Middle frontal gyrus (tissue), 1 donor: ENCODE results near the gene CACNA2D3.

Source experiments
- DNase-seq: peaks from one replicate; pipeline ENCODE4 v3.0.0-alpha.2; 2015; ENCODE audit warnings: low spot score; ENCODE audit errors: extremely low spot score

Gene CACNA2D3

DNA sequence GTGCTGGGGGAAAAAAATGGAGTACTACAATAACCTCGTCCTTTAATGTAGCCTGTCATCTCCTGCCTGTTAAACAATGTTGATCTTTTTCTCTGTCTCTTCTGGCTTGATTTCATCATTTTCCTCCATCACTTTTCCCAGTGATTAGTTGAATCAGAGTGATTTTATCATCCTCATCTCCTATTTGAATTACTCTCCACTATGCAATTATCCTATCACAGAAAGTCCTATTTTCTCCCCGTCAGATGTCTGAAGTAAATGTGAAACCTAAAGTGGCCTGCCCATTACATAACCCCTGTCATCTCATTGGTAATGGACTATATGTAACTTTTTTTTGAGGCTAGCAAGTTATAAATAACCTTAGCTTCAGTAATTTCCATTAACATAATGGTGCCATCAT, 201.8 kb downstream of the CACNA2D3 start:
- no peak for DNase-seq

DNA sequence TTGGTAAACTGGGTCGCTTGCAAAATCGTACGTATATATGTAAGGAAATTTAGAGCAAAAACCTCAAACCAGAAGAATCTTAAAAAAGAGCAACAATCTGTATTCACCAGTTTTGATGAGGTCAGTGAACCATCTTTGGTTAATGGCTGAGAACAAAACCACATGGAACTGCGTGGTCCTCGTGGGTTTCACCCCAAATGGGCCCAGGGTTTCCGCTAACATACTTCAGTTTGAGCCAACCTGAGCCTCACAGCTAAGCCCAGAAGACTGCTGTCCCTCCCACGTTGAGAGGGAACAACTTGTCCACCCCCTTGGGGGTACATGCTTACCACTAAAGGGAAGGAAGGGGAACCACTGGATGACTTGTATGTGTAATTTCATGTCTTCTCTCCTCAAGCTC, 204.6 kb downstream of the CACNA2D3 start:
- no peak for DNase-seq

DNA sequence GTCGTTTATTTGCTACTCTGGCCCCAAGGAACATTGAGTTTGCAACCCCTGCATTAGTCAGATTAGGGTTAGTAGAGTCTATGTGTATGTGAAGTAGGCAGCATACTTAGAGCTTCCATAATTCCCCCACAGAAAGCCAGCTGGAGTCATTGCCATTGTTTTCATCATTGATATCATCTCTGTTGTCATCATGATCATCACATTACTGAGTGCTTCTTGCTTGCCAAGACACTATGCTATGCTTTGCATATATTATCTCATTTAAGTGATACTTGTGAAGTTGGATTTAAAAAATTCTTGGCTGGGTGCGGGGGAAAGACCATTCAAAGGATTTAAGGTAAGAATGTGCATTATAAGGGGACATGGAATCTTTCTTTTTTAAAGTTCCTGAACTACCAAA, 209.0 kb downstream of the CACNA2D3 start:
- no peak for DNase-seq

DNA sequence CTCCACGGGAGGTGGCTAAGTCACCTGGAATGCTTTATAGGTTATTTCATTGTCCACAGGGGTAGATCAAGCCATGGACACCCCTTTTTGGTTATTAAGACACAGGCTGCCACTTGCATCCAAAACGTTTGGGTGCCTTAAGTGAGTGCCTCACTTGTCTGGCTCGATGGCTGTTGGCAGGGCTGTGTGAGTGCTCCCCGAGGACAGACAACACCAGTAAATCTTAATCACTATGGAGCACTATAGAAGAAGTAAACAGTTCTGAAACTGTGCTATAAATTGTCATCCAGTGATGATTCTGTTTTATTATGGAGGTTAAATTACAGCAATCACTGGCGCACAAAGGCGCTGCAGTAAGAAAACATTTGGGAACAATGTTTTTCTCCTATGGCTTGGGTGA, 215.5 kb downstream of the CACNA2D3 start:
- DNase-seq = no peak

DNA sequence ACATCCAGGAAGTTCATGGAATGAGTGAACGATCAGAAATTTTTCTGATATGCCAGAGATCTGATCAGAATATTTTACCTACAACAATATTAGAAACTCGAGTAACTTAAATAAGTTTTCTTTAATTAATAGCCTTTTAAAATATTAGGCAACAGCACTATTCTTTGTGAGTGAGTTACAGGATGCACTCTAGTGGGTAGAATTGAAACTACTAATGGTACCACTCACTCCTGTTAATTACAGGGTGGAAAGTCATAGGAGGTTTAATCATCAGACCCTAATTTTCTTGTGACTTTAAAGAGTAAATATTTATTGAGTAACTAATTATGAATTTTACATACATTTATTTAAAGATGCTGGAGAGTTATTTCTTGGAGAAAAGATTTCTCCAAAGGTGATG, 217.3 kb downstream of the CACNA2D3 start:
- DNase-seq = no peak

DNA sequence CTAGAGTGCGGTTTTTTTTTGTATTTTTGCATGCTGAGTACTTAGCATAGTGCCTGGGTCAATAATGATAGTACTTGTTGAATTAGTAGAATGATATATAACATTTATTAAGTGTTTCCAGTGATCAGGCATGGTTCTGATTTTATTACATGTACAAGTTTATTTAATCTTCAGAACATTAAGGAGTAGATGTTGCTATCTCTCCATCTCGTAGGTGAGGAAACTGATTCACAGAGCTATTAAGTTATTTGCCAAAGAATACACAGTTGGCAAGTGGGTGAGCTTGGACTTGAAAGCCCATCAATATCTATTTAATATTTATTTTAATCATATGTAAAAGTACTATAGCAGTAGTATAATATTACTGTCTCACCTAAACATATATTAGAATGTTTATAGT, 219.5 kb downstream of the CACNA2D3 start:
- DNase-seq = no peak

DNA sequence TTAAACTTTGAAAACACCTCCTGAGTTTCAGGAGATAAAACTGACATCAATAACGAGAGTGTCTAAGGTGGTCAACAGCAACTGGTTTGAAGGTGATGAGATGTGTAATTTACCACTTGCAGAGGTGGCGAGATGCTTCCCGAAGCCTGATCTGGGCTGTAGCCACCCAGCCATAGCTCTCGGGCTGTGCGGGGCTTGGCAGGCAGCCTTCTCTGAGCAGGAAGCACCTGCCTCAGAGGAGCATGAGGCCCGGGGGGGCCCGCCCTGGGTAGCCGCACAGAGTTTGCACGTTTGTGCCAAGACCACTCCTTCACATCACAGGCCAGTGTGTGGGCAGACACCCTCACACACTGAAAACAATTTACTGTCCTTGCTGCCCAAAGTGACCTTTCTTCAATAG, 220.3 kb downstream of the CACNA2D3 start:
- no peak for DNase-seq

DNA sequence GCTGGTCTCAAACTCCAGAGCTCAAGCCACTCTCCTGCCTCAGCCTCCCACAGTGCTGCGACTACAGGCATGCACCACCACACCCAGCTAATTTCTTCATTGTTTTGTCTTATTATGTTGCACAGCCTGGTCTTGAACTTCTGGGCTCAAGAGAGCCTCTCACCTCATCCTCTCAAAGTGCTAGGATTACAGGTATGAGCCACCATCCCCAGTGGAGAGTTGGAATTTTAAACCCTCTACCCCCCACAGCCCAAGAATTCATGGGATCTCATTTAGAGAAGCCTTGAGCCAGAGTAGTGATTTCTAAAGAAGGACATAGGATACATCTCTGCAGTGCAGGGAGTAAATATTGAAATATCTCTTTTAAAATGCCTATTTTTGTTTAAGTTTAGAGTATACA, 221.1 kb downstream of the CACNA2D3 start:
- no peak for DNase-seq

DNA sequence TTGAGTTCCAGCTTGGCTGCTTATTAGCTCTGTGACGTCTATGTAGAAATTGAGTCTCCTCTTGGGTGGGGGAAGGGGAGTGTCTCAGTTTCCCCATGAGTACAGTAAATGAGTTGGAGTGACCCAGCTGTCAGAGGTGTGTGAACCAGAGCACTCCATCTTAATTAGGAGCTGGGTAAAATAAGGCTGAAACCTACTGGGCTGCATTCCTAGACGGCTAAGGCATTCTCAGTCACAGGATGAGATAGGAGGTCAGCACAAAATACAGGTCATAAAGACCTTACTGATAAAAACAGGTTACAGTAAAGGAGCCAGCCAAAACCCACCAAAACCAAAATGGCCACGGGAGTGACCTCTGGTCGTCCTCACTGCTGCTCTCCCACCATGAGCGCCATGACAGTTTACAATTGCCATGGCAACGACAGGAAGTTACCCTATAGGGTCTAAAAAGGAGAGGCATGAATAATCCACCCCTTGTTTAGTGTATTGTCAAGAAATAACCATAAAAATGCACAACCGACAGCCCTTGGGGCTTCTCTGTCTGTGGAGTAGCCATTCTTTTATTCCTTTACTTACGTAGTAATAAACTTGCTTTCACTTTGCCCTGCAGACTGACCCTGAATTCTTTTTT, 222.4 kb downstream of the CACNA2D3 start:
- DNase-seq = no peak

DNA sequence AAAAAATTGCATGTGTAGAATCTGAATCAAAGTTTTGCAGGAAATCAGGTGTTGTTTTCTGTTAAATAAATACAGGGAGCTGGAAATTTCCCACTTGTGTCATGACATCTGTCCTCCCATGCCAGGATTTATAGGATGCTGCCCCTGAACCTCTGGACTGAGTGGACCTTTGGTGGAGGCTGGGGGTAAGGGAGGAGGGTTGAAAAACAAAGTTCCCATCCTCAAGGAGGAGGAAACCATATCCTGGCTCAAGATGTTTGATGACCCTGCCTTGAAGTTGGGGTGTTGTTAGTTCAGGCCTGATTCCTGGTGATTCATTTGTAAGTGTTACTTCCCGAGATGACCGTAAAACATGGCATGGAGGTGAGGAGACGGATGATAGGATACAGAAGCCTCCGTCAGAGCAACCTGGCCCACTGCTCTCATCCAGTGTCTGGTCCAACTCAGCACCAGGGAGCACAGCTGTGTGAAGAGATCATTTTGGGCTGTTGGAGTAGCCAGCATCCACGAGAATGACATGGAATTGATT, 223.6 kb downstream of the CACNA2D3 start:
- DNase-seq = no peak

DNA sequence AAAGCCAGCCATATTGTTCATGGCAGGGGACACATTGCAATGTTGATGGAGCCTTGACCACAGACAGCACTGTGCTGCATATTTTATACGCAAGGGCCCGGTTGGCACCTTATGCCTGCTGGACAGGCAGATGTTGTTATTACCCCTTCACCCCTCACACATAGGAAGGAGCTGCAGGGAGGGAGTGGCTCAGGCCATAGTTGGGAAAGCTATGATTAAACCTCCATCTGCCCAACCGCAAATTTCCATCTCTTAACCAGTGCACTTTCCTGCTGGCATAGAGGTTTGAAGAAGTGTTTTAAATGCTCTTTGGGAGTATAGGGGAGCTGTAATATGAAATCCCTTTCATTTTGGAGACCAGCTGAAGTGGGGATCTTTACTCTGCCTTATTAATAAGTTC, 224.7 kb downstream of the CACNA2D3 start:
- no peak for DNase-seq

DNA sequence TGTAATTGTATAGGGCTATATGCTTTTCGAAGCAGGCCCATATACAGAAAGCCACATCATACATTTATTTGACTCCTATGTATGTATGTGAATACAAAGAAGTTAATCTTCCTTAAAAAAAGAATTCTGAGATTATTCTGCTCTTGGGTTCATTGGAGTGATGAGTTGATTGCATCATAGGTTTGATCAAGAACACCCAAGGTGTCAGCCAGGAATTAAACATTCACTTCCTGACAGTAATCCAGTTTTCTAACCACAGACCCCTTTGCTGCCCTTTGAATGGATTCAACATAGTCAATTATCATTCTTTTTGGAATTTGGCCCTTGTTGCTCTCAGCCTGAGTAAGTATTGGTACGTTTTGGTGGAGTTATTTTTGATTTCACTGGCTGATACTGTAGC, 225.6 kb downstream of the CACNA2D3 start:
- DNase-seq = no peak

DNA sequence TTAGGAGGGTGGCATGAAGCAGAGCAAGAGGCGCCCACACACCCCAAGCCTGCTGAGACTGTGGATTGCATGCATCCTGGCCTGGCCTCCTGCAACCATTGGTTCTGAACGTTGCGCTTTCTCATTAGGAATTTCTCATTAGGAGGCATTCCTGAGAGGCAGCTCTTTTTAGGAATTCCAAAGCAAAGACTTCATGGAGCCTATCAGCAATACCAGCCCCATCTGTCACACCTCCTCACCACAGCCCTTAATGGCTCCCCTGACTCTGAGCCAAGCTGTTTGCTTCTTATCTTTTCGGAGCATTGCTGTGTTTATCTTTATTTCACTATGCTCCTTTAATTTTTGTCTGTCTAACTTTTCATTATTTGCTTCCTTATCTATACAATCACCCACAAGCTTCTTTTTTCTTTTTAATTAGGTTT, 226.9 kb downstream of the CACNA2D3 start:
- DNase-seq = no peak

DNA sequence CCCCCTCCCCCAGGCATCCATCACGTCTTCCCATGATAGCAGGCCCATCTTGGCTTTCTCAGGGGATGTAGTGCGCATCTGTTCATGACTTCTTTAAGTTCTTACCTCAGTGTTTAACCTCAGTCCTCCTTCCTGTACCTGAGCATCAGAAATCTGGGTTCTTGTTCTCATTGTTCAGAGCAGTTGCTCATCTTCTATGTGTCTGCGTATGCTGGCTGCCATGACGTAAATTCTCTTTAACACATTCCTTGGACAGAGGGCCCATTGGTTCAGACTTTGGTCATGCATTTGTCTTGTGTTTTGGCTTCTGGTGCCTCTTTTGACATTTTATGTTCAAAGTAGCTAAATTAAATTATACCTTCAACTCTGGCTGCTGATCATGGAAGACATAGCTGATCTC, 227.3 kb downstream of the CACNA2D3 start:
- DNase-seq = no peak

DNA sequence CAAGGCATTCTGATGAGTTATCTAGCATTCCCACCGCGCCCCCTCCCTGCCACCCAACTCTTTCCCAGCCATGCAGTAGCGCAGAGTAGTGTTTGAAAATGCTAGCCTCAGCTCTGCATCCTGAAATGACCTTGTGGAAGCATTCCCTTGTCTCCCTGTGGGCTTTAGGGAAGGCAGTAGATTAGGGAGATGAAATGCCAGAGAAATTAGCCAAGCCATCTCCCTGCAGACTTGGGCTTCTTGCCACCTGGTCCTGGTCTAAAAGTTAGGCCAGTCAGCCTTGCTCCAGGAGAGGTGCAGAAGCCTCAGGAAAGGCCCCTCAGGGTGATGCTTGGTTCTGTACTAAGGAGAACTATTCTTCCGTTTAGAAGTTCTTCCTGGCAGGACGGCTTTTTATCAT, 231.2 kb downstream of the CACNA2D3 start:
- no peak for DNase-seq

DNA sequence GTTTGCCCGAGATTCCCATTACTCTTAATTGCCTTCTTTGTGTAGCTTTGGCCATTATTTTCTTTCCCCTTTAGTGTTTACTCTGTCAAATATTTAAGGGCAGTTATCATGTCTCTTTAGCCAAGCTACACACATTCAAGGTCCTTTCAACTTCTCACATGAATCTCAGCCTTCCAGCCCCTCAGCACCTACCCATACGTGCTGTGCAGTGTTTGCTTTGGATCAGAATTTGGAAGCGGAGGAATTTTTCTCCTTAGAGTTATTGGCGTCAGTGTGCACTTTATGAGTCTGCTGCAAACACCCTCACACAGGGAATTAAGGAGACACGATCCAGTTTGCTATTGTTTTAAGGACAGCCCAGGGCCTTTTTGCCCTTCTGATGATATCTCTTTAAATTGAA, 231.6 kb downstream of the CACNA2D3 start:
- DNase-seq = no peak

DNA sequence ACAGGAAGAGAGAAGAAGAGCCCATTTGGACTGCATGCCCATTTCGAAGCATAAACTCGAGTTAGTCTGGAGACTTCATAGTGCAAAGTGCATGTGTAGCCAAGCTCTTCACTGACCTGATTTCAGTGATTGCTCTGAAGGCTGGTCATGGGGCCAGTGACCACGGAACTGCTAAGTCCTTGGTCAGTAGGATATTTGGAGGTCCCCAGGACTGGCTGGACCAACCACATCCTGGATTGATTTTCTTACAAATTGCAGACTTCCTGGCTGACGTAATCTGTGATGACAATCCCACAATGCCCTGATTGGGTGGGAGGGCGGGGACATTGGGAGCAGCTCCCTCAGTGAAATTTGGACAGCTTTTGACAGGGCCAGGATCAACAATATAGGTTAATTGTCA, 233.4 kb downstream of the CACNA2D3 start:
- DNase-seq = no peak

DNA sequence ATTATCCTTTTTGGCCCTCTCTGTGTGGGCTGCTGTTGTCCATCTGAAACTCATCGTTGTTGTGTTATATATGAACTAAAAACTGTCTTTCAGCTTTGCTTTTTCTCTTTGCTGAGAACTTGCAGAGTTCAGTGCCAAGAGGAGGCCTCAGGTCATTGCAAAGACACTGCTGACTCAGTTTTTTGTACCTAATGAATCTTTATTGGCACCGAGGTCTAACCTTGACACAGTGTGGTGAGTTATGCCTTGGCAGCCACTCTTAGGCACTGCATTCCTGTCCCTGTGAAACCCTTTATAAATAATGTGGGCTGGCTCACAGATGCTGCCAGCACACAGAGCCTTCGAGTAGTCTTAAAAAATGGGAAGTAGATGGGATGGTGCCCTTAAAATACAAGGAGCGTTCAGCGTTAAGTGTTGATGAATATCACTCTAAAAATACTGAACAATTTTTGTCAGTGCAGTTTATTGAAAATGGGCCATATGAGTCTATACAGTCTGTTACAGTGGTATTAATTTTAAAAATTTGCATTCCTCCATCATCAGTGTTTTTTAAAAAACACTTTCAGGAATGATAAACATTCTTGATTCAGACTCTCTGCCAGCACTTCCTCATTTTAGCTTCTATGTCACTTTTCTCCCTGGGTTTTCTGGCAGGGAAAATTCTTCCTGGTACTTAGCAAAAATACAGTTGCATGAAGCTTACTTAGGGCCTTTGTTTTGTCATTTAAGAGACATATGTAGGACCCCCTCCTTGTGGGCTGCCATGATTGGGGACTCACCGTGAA, 234.1 kb downstream of the CACNA2D3 start:
- DNase-seq = no peak

DNA sequence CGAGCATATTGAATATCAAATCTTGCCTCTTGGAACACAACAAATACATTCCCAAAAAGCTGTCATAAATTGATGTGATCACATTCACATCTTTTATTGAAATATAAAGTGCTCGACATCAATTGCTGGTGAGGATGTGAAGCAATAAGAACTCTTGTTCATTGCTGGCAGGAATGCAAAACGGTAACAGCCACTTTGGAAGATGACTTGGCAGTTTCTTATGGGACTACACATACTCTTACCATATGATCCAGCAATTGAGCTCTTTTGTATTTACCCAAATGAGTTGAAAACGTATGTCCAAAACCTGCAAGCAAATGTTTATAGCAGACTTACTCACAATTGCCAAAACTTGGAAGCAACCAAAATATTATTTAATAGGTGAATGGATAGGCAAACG, 234.9 kb downstream of the CACNA2D3 start:
- no peak for DNase-seq

DNA sequence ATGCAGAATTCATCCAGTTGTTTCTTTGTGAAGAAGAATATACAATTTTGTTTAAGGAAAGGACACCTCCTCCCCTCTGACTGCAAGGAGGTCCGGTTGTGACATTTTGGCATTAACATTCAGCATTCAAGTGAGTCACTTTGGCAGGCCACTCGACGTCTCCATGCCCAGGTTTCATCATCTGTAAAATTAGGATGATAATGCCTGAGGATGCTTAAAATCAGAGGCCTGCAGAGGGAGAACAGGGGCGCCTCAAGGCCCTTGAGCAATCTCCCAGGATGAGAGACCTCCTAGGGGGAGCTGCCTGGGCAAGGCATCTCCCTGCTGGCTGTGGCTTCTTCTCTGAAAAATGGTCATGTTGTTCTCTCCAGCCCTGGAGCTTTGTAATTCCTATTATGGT, 236.0 kb downstream of the CACNA2D3 start:
- no peak for DNase-seq

DNA sequence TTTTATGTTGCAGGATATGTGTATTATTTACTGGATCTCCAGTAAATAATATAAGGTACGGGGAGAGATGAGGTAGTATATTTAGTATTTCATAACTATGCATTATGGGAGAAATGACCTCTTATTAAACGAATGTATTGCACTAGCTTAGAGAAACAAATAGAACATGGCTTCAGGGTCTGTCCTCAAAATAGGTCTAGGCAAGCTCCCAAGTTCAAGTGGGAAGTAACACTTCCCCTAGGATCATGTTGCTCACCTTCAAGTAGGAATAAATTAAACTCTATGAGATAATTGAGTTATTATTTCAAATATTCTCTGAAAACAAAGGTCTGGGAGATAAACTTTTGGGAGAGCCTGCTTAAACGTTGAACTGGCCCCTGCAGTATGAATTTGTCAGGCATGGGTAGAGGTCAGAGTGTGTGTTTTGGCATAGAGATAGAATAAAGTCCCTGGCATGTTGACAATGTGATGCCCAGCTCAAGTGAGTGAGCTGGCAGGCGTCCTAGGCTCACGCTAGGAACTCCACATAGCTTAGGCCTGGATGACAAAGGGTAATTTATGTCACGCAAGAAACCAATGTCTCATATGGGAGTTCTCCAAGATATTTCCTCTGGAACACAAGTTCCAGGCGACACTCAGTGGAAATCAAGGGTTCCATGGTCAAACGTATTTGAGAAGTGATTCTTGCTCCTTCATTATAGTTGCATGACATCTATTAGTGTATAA, 236.8 kb downstream of the CACNA2D3 start:
- DNase-seq = no peak

DNA sequence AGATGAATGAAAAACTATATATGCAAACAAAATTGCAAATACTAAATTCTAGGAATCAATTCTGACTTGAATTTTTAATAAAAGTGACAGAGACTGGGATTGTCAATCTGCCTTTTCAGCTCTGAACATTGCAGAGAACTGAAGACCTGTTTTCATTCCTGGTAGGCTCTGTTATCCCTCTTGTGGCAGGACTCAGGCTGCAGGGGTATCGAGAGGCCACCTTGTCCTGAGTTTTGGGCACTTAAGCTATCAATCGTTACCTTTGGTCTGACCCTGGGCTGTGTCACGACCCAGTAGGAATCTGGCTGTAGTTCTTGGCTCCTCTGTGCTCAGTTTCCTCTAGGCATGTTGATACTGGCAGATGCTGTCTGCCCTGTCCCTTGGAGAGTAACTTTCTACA, 238.0 kb downstream of the CACNA2D3 start:
- DNase-seq = no peak
